Activated CD4-positive, alpha-beta memory T cell treated with anti-CD3 and anti-CD28 coated beads for 36 hours (primary cell): Measurements from ENCODE around the gene OTC. TPM values are rescaled to one million over a fixed set of nuclear protein-coding genes. Genes with fewer than 3 reads are reported as not detected.

Source experiments
- CTCF ChIA-PET: fragments of 350-600 bp; sonication (Branson Sonifier 250); formaldehyde crosslinking; loops from one replicate; lab custom pipeline; 2021; ENCODE audit warnings: antibody characterized with exemption, inconsistent platforms; lab: Charles Lee
- POLR2A ChIA-PET: fragments of 350-600 bp; sonication (Branson Sonifier 250); formaldehyde crosslinking; loops from one replicate; lab custom pipeline; 2021; ENCODE audit warnings: antibody characterized with exemption; lab: Charles Lee
- DNase-seq: peaks from one replicate; pipeline ENCODE4 v3.0.0-alpha.2; 2020
- H3K27ac Mint-ChIP-seq: one replicate; pipeline ENCODE4 v1.8.0; 2021; ENCODE audit warnings: mixed read lengths
- H3K27me3 Mint-ChIP-seq: one replicate; pipeline ENCODE4 v1.8.0; 2021; ENCODE audit warnings: mixed read lengths
- H3K36me3 Mint-ChIP-seq: one replicate; pipeline ENCODE4 v1.8.0; 2021; ENCODE audit warnings: mixed read lengths
- H3K4me1 Mint-ChIP-seq: one replicate; pipeline ENCODE4 v1.8.0; 2021; ENCODE audit warnings: low read depth, mixed read lengths
- H3K4me3 Mint-ChIP-seq: one replicate; pipeline ENCODE4 v1.8.0; 2021; ENCODE audit warnings: mild to moderate bottlenecking, mixed read lengths
- H3K9me3 Mint-ChIP-seq: one replicate; pipeline ENCODE4 v1.8.0; 2021; ENCODE audit warnings: mixed read lengths
- intact Hi-C: fragments of 100-400 bp; cut with micrococcal nuclease; formaldehyde crosslinking; loops from one replicate; pipeline ENCODE4 v1.15.1; 2023
- total RNA-seq, 2 experiments: library from RNA; stranded (reverse); gene quantifications; one replicate each; pipeline ENCODE4 v1.2.3, GENCODE V29; 2021

OTC gene
- total RNA-seq, 2 experiments from 2014 or later: not detected

GRCh38 chrX:38409289-38409688 is 56.9 kb downstream of the OTC start:
- intact Hi-C loops: no loop called here
- ChIA-PET CTCF (no interaction called here), POLR2A (no interaction called here)
- H3K27me3 Mint-ChIP-seq: no peaks in the 10 kb centered on the region
- H3K4me1 Mint-ChIP-seq: no peaks in the 10 kb centered on the region
- no peaks in the 10 kb centered on the region for H3K36me3 Mint-ChIP-seq
- no peak for DNase-seq
- no peak overlapping the region for H3K27ac Mint-ChIP-seq
- no peaks in the 10 kb centered on the region for H3K9me3 Mint-ChIP-seq
- H3K4me3 Mint-ChIP-seq: no peak overlapping the region

DNA sequence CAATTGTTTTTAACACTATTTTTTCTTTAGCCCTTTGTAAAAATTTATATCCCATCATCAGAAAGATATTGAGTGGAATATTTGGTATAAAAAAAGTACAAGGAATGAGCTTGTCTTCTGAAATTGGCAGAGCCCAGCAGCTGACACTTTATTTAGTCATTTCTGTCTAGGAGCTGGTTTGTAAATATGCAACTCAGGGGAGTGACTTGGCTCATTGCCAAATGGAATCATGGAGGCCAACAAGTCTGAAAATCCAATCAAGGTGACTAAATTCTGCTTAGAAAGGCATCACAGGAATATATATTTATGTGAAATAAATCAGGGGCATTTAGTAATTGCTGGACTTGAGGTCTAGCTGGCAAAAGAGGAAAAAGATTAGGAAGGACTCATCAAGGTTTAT is 74.4 kb downstream of the OTC start:
- Mint-ChIP-seq H3K27ac (no peak overlapping the region), H3K9me3 (no peaks in the 10 kb centered on the region), H3K27me3 (peaks cover 3% of the 10 kb centered on the region), H3K36me3 (no peaks in the 10 kb centered on the region), H3K4me3 (no peak overlapping the region), H3K4me1 (no peaks in the 10 kb centered on the region)
- intact Hi-C loops: no loop called here
- no peak for DNase-seq
- ChIA-PET CTCF (no interaction called here), POLR2A (no interaction called here)

DNA sequence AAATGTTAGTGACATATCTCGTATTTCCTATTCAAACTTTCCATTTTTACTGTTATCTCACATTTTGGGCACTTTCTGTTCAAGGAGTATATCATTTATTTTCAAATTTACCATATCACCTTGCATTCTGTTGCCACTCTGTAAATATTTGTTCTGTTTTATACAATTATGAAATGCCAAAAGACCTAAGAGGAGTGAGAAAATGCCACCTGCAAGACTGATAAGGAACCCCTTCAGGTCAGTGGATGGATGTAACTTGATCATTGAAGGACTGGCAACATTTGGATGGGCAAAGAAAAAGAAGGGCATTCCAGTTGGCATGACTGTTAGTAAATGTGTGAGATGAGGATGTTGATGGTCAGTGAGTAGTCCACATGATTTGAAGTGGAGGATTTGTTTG is 79.1 kb downstream of the OTC start:
- peaks cover 10% of the 10 kb centered on the region for H3K27me3 Mint-ChIP-seq
- ChIA-PET CTCF (no interaction called here), POLR2A (no interaction called here)
- DNase-seq: no peak
- H3K4me3 Mint-ChIP-seq: no peak overlapping the region
- no peak overlapping the region for H3K27ac Mint-ChIP-seq
- H3K36me3 Mint-ChIP-seq: no peaks in the 10 kb centered on the region
- H3K9me3 Mint-ChIP-seq: no peaks in the 10 kb centered on the region
- no peaks in the 10 kb centered on the region for H3K4me1 Mint-ChIP-seq
- intact Hi-C loops: no loop called here

- no peak overlapping the region for H3K27ac Mint-ChIP-seq
- ChIA-PET CTCF (no interaction called here), POLR2A (no interaction called here)
- H3K36me3 Mint-ChIP-seq: no peaks in the 10 kb centered on the region
- intact Hi-C loops: no loop called here
- DNase-seq: no peak
- no peaks in the 10 kb centered on the region for H3K9me3 Mint-ChIP-seq
- no peak overlapping the region for H3K4me3 Mint-ChIP-seq
- H3K4me1 Mint-ChIP-seq: no peaks in the 10 kb centered on the region
- peaks cover 10% of the 10 kb centered on the region for H3K27me3 Mint-ChIP-seq
These were observed 82.7 kb downstream of the OTC start for GRCh38 chrX:38435130-38435529.

DNA sequence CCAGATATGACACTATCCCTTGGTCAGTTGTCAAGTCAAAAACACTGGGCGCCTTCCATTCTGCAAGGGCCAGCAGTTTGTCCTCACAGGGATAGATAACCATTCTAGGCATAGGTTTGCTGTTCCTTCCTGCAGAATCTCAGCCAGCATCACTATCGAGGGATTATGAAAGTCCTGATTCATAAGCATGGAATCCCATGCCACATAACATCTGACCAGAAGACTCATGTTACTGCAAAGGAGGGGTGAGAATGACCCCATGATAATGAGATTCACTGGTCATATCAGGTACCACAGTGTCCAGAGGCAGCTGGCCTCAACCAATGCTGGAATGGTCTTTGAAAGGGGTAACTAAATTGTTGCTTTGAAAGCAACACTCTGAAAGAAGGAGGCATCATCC is 84.7 kb downstream of the OTC start:
- no peaks in the 10 kb centered on the region for H3K36me3 Mint-ChIP-seq
- no peak overlapping the region for H3K27ac Mint-ChIP-seq
- no peak for DNase-seq
- CTCF ChIA-PET: no interaction called here
- H3K4me3 Mint-ChIP-seq: no peak overlapping the region
- intact Hi-C loops: no loop called here
- no peaks in the 10 kb centered on the region for H3K4me1 Mint-ChIP-seq
- H3K9me3 Mint-ChIP-seq: no peaks in the 10 kb centered on the region
- POLR2A ChIA-PET: no interaction called here
- H3K27me3 Mint-ChIP-seq: peaks cover 4% of the 10 kb centered on the region

- ChIA-PET CTCF (no interaction called here), POLR2A (no interaction called here)
- H3K4me3 Mint-ChIP-seq: no peak overlapping the region
- H3K27me3 Mint-ChIP-seq: peaks cover 4% of the 10 kb centered on the region
- H3K4me1 Mint-ChIP-seq: no peaks in the 10 kb centered on the region
- H3K36me3 Mint-ChIP-seq: no peaks in the 10 kb centered on the region
- intact Hi-C loops: no loop called here
- H3K9me3 Mint-ChIP-seq: no peaks in the 10 kb centered on the region
- DNase-seq: no peak
- H3K27ac Mint-ChIP-seq: no peak overlapping the region
These were observed 85.9 kb downstream of the OTC start for GRCh38 chrX:38438321-38438720.

- Mint-ChIP-seq H3K36me3 (no peaks in the 10 kb centered on the region), H3K4me3 (no peak overlapping the region), H3K27me3 (no peaks in the 10 kb centered on the region), H3K9me3 (no peaks in the 10 kb centered on the region), H3K27ac (no peak overlapping the region), H3K4me1 (no peaks in the 10 kb centered on the region)
- intact Hi-C loops: no loop called here
- POLR2A ChIA-PET: no interaction called here
- CTCF ChIA-PET: no interaction called here
- DNase-seq: no peak
These were observed 100.2 kb downstream of the OTC start for GRCh38 chrX:38452603-38453002.

GRCh38 chrX:38458071-38458470 is 105.7 kb downstream of the OTC start:
- Mint-ChIP-seq H3K27me3 (peaks cover 2% of the 10 kb centered on the region), H3K36me3 (no peaks in the 10 kb centered on the region), H3K4me3 (no peak overlapping the region), H3K9me3 (no peaks in the 10 kb centered on the region), H3K27ac (no peak overlapping the region), H3K4me1 (no peaks in the 10 kb centered on the region)
- DNase-seq: no peak
- intact Hi-C loops: no loop called here
- CTCF ChIA-PET: interaction anchor here (0.6 kb wide), 1 partner anchor 1114 kb away, joined by 3 read pairs; no protein-coding TSS in a partner anchor
- POLR2A ChIA-PET: no interaction called here

- H3K27ac Mint-ChIP-seq: no peak overlapping the region
- no peaks in the 10 kb centered on the region for H3K4me1 Mint-ChIP-seq
- no peak for DNase-seq
- intact Hi-C loops: no loop called here
- CTCF ChIA-PET: no interaction called here
- POLR2A ChIA-PET: no interaction called here
- H3K27me3 Mint-ChIP-seq: peaks cover 2% of the 10 kb centered on the region
- no peak overlapping the region for H3K4me3 Mint-ChIP-seq
- H3K36me3 Mint-ChIP-seq: no peaks in the 10 kb centered on the region
- H3K9me3 Mint-ChIP-seq: no peaks in the 10 kb centered on the region
These were observed 109.9 kb downstream of the OTC start for GRCh38 chrX:38462257-38462656.

DNA sequence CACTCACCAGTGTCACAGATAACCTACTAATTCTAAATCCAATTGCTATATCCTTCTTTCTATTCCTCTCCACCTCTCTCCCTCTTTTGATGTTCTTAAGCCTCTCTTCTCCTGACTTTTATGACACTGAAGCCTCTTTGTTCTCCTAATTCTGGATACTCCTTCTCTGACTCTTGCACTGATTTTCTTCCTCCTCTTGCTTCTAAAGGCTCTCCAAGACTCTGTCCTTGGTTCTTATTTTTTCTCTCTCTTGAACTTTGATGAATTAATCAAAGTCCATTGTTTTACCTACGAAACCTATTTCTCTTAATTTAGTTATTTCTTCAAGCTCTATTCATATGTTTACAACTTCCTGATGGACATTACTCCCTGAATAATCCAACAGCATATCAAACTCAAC is 113.3 kb downstream of the OTC start:
- no peaks in the 10 kb centered on the region for H3K9me3 Mint-ChIP-seq
- CTCF ChIA-PET: no interaction called here
- no peaks in the 10 kb centered on the region for H3K4me1 Mint-ChIP-seq
- no peak overlapping the region for H3K27ac Mint-ChIP-seq
- peaks cover 2% of the 10 kb centered on the region for H3K27me3 Mint-ChIP-seq
- H3K36me3 Mint-ChIP-seq: no peaks in the 10 kb centered on the region
- POLR2A ChIA-PET: no interaction called here
- no peak for DNase-seq
- intact Hi-C loops: no loop called here
- no peak overlapping the region for H3K4me3 Mint-ChIP-seq

DNA sequence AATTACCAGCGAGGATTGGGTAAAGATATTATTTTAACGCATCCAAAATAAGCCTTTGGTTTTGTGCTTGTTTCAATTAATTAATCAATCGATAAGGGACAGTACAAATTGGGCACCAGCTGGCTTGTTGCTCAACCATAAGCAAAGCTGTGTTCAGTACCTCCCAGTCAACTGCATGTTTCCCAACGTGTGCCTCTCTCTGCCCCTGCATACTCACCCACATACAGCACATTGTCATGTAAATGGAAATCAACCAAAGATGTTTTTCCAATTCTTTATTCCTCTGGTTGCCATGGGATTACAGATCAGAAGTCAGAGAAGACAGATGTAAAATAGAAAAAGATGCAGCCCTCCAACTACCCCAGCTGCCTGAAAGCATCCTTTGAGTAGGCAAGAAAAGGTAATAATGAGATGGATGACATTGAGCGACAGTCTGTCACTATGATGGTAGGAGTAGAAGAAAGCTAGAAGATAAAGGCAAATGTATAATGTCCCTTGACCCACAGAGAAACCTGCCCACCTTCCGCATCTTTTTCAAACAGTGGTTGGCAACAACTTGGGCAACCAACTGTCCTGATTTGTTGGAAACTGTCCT is 116.3 kb downstream of the OTC start:
- Mint-ChIP-seq H3K4me3 (no peak overlapping the region), H3K27ac (no peak overlapping the region), H3K9me3 (no peaks in the 10 kb centered on the region), H3K36me3 (no peaks in the 10 kb centered on the region), H3K4me1 (no peaks in the 10 kb centered on the region), H3K27me3 (no peaks in the 10 kb centered on the region)
- POLR2A ChIA-PET: no interaction called here
- intact Hi-C loops: no loop called here
- DNase-seq: no peak
- CTCF ChIA-PET: no interaction called here
